ENCODE data around the gene ZBTB17.

ZBTB17 gene

GRCh38 chr1:15969321-15969880, 6.5 kb downstream of the ZBTB17 start:
- DNase-seq (ENCODE audit: extremely low read depth, low read depth), result no peak
- TF ChIP-seq, protein P1, sequence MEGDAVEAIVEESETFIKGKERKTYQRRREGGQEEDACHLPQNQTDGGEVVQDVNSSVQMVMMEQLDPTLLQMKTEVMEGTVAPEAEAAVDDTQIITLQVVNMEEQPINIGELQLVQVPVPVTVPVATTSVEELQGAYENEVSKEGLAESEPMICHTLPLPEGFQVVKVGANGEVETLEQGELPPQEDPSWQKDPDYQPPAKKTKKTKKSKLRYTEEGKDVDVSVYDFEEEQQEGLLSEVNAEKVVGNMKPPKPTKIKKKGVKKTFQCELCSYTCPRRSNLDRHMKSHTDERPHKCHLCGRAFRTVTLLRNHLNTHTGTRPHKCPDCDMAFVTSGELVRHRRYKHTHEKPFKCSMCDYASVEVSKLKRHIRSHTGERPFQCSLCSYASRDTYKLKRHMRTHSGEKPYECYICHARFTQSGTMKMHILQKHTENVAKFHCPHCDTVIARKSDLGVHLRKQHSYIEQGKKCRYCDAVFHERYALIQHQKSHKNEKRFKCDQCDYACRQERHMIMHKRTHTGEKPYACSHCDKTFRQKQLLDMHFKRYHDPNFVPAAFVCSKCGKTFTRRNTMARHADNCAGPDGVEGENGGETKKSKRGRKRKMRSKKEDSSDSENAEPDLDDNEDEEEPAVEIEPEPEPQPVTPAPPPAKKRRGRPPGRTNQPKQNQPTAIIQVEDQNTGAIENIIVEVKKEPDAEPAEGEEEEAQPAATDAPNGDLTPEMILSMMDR (IDR thresholded peaks at IDR 0.05; ENCODE audit: low read depth, low read length), result no peak

GRCh38 chr1:15968172-15968571, 7.7 kb downstream of the ZBTB17 start:
- no peak for DNase-seq (ENCODE audit: extremely low read depth, low read depth)
- TF ChIP-seq, protein P1 (IDR thresholded peaks at IDR 0.05; ENCODE audit: low read depth, low read length), result no peak

- TF ChIP-seq, protein P1 (IDR thresholded peaks at IDR 0.05; ENCODE audit: low read depth, low read length), result no peak
- DNase-seq (ENCODE audit: extremely low read depth, low read depth), result no peak
Measured at GRCh38 chr1:15966956-15967344, 9.0 kb downstream of the ZBTB17 start.

DNA sequence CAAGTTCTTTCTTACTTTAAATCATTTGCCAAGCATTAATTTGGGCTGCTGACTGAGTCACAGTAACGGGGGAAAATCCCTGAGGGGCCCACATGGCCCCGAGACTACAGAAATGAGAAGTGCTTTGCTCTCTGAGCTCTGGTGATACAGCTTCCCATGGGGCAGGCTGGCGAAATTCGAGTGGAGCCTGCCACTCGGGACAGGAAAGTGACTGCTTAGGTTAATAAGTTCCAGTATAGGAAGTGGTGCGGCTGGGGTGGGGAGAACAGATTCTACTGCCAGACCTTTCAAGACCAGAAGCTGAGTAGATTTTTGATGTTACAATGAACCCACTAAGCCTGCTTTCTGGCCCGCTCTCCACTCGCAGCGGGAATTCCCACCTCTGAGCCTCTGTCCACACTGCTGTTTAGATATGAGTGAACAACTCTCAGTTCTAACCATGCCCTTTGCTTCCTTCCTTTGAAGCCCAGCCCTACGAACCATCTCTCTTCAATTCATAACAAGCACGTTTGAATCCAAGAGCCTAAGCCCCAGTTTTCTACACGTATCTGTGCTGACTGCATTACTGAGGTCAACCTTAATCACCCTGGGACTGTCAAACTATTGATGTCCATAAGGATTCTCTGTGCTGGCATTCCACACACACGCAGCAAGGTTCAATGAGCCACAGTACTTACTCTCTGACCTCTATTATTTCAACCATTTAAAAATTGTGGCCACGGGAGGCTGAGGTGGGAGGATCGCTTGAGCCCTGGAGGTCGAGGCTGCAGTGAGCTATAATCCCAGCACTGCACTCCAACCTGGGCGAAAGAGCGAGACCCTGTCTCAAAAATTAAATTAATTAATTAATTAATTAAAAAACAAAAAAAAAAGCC, 9.6 kb downstream of the ZBTB17 start:
- TF ChIP-seq, protein P1 (IDR thresholded peaks at IDR 0.05; ENCODE audit: low read depth, low read length), result no peak
- no peak for DNase-seq (ENCODE audit: extremely low read depth, low read depth)

DNA sequence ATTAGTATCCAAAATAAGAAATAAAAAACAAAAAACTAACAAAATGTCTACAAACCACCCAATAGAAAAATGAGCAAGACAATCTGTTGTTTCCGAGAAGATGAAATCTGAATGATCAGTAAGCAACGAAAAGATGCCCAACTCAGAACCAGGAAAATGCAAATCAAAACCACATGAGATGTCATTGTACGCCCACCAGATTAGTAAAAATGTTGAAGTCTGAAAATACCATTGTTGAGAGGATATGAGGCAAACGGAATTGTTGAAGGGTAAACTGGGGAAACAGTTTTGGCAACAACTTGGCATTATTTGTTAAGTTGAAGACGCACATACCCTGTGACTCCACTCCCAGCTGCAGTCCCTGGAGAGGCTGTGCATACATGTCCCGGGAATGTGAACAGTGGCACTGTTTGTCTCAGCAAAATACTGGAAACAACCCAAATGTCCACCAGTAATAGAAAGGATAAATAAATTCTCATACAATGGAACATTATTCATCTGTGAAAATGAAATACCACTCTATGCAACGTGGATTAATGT, 10.6 kb downstream of the ZBTB17 start:
- TF ChIP-seq, protein P1 (IDR thresholded peaks at IDR 0.05; ENCODE audit: low read depth, low read length), result no peak
- no peak for DNase-seq (ENCODE audit: extremely low read depth, low read depth)

DNA sequence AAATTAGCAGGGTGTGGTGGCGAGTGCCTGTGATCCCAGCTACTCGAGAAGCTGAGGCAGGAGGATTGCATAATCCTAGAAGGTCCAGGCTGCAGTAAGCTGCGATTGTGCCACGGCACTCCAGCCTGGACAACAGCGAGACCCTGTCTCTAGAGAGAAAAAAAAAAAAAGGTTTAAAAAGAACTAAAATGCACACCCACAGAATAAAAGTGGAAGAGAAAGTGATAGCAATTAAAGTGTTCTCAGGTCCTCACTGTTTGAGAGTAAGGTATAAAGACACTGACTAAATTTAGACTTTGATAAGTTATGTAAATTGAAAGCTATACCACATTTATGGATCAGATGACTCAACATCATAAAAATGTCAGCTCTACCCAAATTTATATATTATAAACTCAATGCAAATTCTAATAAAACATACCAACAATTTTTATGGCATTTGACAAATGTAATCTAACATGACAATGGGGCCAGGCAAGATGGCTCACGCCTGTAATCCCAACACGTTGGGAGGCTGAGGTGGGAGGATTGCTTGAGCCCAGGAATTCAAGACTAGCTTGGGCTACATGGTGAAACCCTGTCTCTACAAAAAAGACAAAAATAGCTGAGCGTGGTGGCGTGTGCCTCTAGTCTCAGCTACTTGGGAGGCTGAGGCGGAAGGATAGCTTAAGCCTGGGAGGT, 11.8 kb downstream of the ZBTB17 start:
- no peak for DNase-seq (ENCODE audit: extremely low read depth, low read depth)
- TF ChIP-seq, protein P1 (IDR thresholded peaks at IDR 0.05; ENCODE audit: low read depth, low read length), result no peak

All from AG09319 (cell line).